HG03558 (cell line): ENCODE measurements around the gene DGCR2.

Experiments
- ATAC-seq: cut with Tn5 transposase; IDR thresholded peaks from one replicate; pipeline ENCODE4 v1.9.1; 2021; ENCODE audit warnings: moderate number of reproducible peaks; ENCODE audit not compliant: unreplicated experiment; ENCODE audit errors: extremely low read depth

Gene DGCR2

GRCh38 chr22:19111140-19111539, 11.1 kb downstream of the DGCR2 start:
- ATAC-seq = no peak

GRCh38 chr22:19110646-19111045, 11.6 kb downstream of the DGCR2 start:
- no peak for ATAC-seq

- ATAC-seq = no peak
Measured at GRCh38 chr22:19110064-19110458, 12.2 kb downstream of the DGCR2 start.

- ATAC-seq = peak; percentile 71
Measured at GRCh38 chr22:19109198-19110063, 12.8 kb downstream of the DGCR2 start.

GRCh38 chr22:19108807-19109197, 13.4 kb downstream of the DGCR2 start:
- ATAC-seq = no peak

GRCh38 chr22:19107730-19108074, 14.5 kb downstream of the DGCR2 start:
- ATAC-seq = no peak

- ATAC-seq = no peak
Measured at GRCh38 chr22:19106886-19107729, 15.1 kb downstream of the DGCR2 start.

GRCh38 chr22:19105867-19106802, 16.1 kb downstream of the DGCR2 start:
- ATAC-seq = no peak

- ATAC-seq = no peak
Measured at GRCh38 chr22:19105456-19105855, 16.8 kb downstream of the DGCR2 start.

GRCh38 chr22:19103880-19104821, 18.1 kb downstream of the DGCR2 start:
- ATAC-seq = no peak

GRCh38 chr22:19098157-19098556, 24.1 kb downstream of the DGCR2 start:
- no peak for ATAC-seq

GRCh38 chr22:19097518-19097917, 24.7 kb downstream of the DGCR2 start:
- ATAC-seq = no peak

- no peak for ATAC-seq
Measured at GRCh38 chr22:19096555-19096954, 25.7 kb downstream of the DGCR2 start.

GRCh38 chr22:19094393-19094997, 27.7 kb downstream of the DGCR2 start:
- no peak for ATAC-seq

GRCh38 chr22:19092725-19093124, 29.5 kb downstream of the DGCR2 start:
- ATAC-seq = no peak

GRCh38 chr22:19090586-19091127, 31.6 kb downstream of the DGCR2 start:
- no peak for ATAC-seq

- no peak for ATAC-seq
Measured at GRCh38 chr22:19090183-19090582, 32.0 kb downstream of the DGCR2 start.

GRCh38 chr22:19088866-19089595, 33.2 kb downstream of the DGCR2 start:
- no peak for ATAC-seq
